Retinal pigment epithelial cell (primary cell): ENCODE data around the gene ADAMTS2.

Source experiments
- DNase-seq: peaks from one replicate; pipeline ENCODE4 v3.0.0-alpha.2; 2010; ENCODE audit warnings: low read depth
- H3K4me3 ChIP-seq: 2 replicates; pipeline ENCODE4 v1.5.1; 2011; ENCODE audit warnings: mild to moderate bottlenecking, low read length, control low read depth, moderate library complexity
- CTCF ChIP-seq: conservative IDR thresholded peaks from 2 replicates; pipeline ENCODE4 v1.5.1; 2011; ENCODE audit warnings: low read depth, low read length, control low read depth, inconsistent platforms

Gene ADAMTS2

DNA sequence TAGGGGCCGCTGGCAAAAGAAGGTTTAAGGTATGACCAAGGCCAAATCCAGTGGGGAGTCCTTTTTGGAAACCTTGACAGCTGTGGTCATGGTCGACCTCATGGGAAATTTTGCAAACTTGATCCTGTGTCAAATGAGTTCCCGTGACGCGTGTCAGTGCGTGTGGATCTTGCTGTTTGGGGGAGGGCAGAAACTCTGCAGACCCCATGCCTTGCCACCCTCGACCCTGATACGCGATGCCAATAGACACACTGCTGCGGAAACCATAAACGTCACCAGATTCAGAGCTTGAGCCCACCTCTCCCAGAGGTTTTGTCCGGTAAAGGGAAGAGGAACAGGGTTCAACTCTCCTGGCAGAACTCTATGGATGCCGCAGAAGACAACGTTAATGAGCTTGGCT is 104.7 kb downstream of the ADAMTS2 start:
- no peak overlapping the region for H3K4me3 ChIP-seq
- TF ChIP-seq CTCF: no peak
- DNase-seq: no peak

DNA sequence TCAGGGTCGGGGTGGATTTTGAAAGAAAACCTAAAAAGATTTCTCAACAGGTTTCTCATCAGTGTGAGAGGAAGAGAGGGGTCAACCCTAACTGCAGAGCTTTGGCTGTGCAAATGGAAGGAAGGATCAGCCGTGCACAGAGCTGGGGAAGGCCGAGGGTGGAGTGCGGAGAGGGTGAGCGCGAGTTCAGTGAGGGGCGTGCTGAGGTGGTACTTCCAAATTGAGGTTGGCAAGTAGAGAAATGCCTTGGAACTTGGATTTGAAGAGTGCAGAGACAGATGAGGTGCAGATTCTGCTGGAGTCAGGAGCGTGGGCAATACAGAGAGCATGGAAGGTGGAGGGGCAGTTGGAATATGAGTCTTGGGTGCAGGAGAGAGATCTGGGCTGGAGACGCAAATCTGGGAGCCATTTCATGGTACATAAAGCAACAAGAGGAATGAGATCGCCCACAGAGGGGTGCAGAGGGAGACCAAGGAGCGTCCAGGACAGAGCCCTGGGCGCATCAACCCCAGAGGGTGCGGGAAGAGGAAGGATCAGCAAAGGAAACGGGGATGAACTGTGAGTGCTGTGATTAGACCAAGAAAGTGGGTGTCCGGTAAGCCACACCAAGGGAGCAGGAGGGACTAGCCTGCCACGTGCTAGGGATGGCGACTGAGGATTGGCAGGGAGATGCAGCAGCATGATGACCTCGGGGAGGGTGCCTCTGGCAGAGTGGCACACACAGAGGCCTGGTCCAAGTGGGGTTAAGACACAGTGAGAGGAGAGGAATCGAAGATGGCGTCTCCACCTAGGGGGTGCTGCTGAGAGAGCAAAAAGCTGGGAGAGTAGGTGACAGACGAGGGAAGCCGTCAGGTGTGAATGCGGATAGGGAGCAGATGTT is 105.8 kb downstream of the ADAMTS2 start:
- H3K4me3 ChIP-seq: no peak overlapping the region
- TF ChIP-seq CTCF: no peak
- no peak for DNase-seq

DNA sequence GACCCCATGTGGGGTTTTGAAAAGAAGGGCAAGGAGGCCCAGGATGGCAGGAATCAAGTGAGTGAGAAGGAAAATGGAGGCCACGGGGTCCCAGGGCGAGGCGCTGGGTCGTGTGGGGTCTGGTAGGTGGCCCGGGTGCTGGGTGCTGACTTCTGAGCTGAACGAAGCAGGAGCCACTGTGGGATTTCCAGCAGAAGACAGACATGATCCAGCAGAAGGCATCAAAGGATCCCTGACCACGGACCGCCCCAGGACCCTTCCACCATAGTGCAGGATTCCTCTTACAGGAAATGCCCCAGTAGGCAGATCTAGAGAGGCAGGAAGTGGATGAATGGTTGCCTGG is 106.7 kb downstream of the ADAMTS2 start:
- DNase-seq: no peak
- no peak overlapping the region for H3K4me3 ChIP-seq
- TF ChIP-seq CTCF: no peak

- H3K4me3 ChIP-seq: no peak overlapping the region
- TF ChIP-seq CTCF: no peak
- no peak for DNase-seq
Observed at GRCh38 chr5:179237770-179238627, 107.3 kb downstream of the ADAMTS2 start.

DNA sequence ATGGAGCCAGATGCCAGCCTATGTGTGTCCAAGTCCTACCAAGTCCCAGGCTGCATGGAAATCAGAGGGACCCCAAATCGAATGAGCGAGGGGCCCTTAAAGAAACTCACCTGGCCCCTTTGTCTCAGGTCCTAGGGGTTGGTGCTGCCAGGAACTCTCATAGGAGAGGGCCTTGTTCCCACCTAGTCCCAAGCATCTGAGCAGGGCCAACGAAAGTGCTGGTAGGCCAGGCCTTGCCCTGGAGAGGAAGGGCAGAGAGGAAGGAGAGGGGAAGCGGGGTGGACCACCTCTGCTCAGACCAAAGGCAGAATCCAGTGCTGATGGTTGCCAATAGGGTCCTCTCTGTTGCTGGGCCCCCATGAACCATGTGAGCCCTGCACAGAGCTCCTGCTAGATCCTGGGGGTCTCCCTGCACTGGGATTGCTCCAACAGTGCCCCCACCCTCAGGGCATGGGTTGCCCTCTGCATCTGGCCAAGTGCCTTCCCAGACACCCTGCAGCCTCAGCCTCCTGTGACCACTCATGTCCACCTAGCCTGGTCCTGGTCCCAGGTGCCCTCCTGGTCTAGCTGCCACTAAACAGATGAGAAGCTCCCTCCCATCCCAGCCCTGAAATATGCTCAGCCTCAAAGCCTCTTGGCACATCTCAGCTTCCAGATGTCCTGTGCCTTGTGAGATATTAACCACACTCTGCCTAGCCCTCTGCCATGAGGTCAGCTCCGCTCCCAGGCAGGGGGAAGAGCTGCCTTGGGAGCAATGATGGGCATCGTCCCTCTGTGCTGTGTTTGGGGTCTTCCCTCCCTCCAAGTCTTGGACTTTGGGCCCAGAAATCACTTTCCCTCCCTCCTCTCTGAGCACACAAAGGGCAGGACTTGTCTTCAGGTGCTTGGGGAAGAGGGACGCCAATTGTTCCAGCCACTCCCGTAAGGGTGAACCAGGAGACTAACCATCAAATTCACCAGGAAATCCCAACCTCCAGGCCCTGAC is 109.6 kb downstream of the ADAMTS2 start:
- DNase-seq: no peak

More for the DNA sequence above, 109.6 kb downstream of the ADAMTS2 start:
- H3K4me3 ChIP-seq: no peak overlapping the region
- no peak for TF ChIP-seq CTCF
